ENCODE results near the gene TRIO.
"Not testable (repeated sequence)": the region's sequence is repeated elsewhere in the genome, so short reads cannot be mapped to it uniquely, and the experiment has no call there.

Gene TRIO

GRCh38 chr5:14142827-14143545, at the start of gene TRIO:
TSS of gene TRIO (plus strand) at chr5:14143342. CDS start at chr5:14143726, 384 bp downstream.
- peaks cover 30% of the 10 kb centered on the region for H3K4me1 ChIP-seq (ENCODE audit: insufficient read depth, low read length)
- peak within 1 kb of the TSS; percentile 86 to 98 for H3K4me3 ChIP-seq (ENCODE audit: low read depth in 1 of 2, low read length in 2 of 2)
- H3K9ac ChIP-seq (ENCODE audit: low read length): peak within 1 kb of the TSS; percentile 91
- no peaks in the 10 kb centered on the region for H3K9me3 ChIP-seq (ENCODE audit: low read length)
- no peaks in the 10 kb centered on the region for H3K27me3 ChIP-seq (ENCODE audit: control insufficient read depth in 1 of 2, insufficient read depth in 2 of 2, low read length in 2 of 2)
- no peaks in the 10 kb centered on the region for H3K36me3 ChIP-seq (ENCODE audit: insufficient read depth, low read length)
- peak within 1 kb of the TSS; percentile 95 for H3K27ac ChIP-seq (ENCODE audit: low read depth, low read length)

GRCh38 chr5:14097380-14097779, 45.8 kb upstream of the TRIO start:
- not testable (repeated sequence) for H3K27me3 ChIP-seq (ENCODE audit: control insufficient read depth in 1 of 2, insufficient read depth in 2 of 2, low read length in 2 of 2); H3K4me1 ChIP-seq (ENCODE audit: insufficient read depth, low read length)

GRCh38 chr5:14097998-14098471, 45.1 kb upstream of the TRIO start:
- Histone ChIP-seq H3K9me3 (ENCODE audit: low read length) (no peaks in the 10 kb centered on the region), H3K27me3 (ENCODE audit: control insufficient read depth in 1 of 2, insufficient read depth in 2 of 2, low read length in 2 of 2) (no peaks in the 10 kb centered on the region), H3K36me3 (ENCODE audit: insufficient read depth, low read length) (no peaks in the 10 kb centered on the region), H3K4me1 (ENCODE audit: insufficient read depth, low read length) (no peaks in the 10 kb centered on the region), H3K4me3 (ENCODE audit: low read depth in 1 of 2, low read length in 2 of 2) (no peak overlapping the region), H3K9ac (ENCODE audit: low read length) (no peak overlapping the region), H3K27ac (ENCODE audit: low read depth, low read length) (no peak overlapping the region)

More at GRCh38 chr5:14097380-14097779, 45.8 kb upstream of the TRIO start:
- not testable (repeated sequence) for H3K27ac ChIP-seq (ENCODE audit: low read depth, low read length); H3K9ac ChIP-seq (ENCODE audit: low read length); H3K36me3 ChIP-seq (ENCODE audit: insufficient read depth, low read length); H3K9me3 ChIP-seq (ENCODE audit: low read length); H3K4me3 ChIP-seq (ENCODE audit: low read depth in 1 of 2, low read length in 2 of 2)

GRCh38 chr5:14100281-14100680, 42.9 kb upstream of the TRIO start:
- Histone ChIP-seq H3K27me3 (ENCODE audit: control insufficient read depth in 1 of 2, insufficient read depth in 2 of 2, low read length in 2 of 2) (no peaks in the 10 kb centered on the region), H3K9me3 (ENCODE audit: low read length) (no peaks in the 10 kb centered on the region), H3K4me1 (ENCODE audit: insufficient read depth, low read length) (no peaks in the 10 kb centered on the region), H3K27ac (ENCODE audit: low read depth, low read length) (no peak overlapping the region), H3K4me3 (ENCODE audit: low read depth in 1 of 2, low read length in 2 of 2) (no peak overlapping the region), H3K9ac (ENCODE audit: low read length) (no peak overlapping the region), H3K36me3 (ENCODE audit: insufficient read depth, low read length) (no peaks in the 10 kb centered on the region)

GRCh38 chr5:14101922-14102321, 41.2 kb upstream of the TRIO start:
- Histone ChIP-seq H3K36me3 (ENCODE audit: insufficient read depth, low read length) (no peaks in the 10 kb centered on the region), H3K4me3 (ENCODE audit: low read depth in 1 of 2, low read length in 2 of 2) (no peak overlapping the region), H3K27ac (ENCODE audit: low read depth, low read length) (no peak overlapping the region), H3K4me1 (ENCODE audit: insufficient read depth, low read length) (no peaks in the 10 kb centered on the region), H3K9ac (ENCODE audit: low read length) (no peak overlapping the region), H3K27me3 (ENCODE audit: control insufficient read depth in 1 of 2, insufficient read depth in 2 of 2, low read length in 2 of 2) (no peaks in the 10 kb centered on the region), H3K9me3 (ENCODE audit: low read length) (no peaks in the 10 kb centered on the region)

GRCh38 chr5:14102666-14103065, 40.5 kb upstream of the TRIO start:
- no peaks in the 10 kb centered on the region for H3K36me3 ChIP-seq (ENCODE audit: insufficient read depth, low read length)
- H3K27ac ChIP-seq (ENCODE audit: low read depth, low read length): no peak overlapping the region
- no peaks in the 10 kb centered on the region for H3K27me3 ChIP-seq (ENCODE audit: control insufficient read depth in 1 of 2, insufficient read depth in 2 of 2, low read length in 2 of 2)
- H3K9ac ChIP-seq (ENCODE audit: low read length): no peak overlapping the region
- H3K9me3 ChIP-seq (ENCODE audit: low read length): no peaks in the 10 kb centered on the region
- no peaks in the 10 kb centered on the region for H3K4me1 ChIP-seq (ENCODE audit: insufficient read depth, low read length)
- no peak overlapping the region for H3K4me3 ChIP-seq (ENCODE audit: low read depth in 1 of 2, low read length in 2 of 2)

GRCh38 chr5:14105718-14106410, 37.3 kb upstream of the TRIO start:
- H3K4me3 ChIP-seq (ENCODE audit: low read depth in 1 of 2, low read length in 2 of 2): no peak overlapping the region
- no peaks in the 10 kb centered on the region for H3K27me3 ChIP-seq (ENCODE audit: control insufficient read depth in 1 of 2, insufficient read depth in 2 of 2, low read length in 2 of 2)
- no peaks in the 10 kb centered on the region for H3K9me3 ChIP-seq (ENCODE audit: low read length)
- H3K4me1 ChIP-seq (ENCODE audit: insufficient read depth, low read length): peaks cover 4% of the 10 kb centered on the region
- H3K27ac ChIP-seq (ENCODE audit: low read depth, low read length): no peak overlapping the region
- no peak overlapping the region for H3K9ac ChIP-seq (ENCODE audit: low read length)
- no peaks in the 10 kb centered on the region for H3K36me3 ChIP-seq (ENCODE audit: insufficient read depth, low read length)

- no peak overlapping the region for H3K27ac ChIP-seq (ENCODE audit: low read depth, low read length)
- H3K36me3 ChIP-seq (ENCODE audit: insufficient read depth, low read length): no peaks in the 10 kb centered on the region
- H3K9me3 ChIP-seq (ENCODE audit: low read length): no peaks in the 10 kb centered on the region
- H3K4me1 ChIP-seq (ENCODE audit: insufficient read depth, low read length): peaks cover 4% of the 10 kb centered on the region
- H3K9ac ChIP-seq (ENCODE audit: low read length): no peak overlapping the region
- H3K27me3 ChIP-seq (ENCODE audit: control insufficient read depth in 1 of 2, insufficient read depth in 2 of 2, low read length in 2 of 2): no peaks in the 10 kb centered on the region
- no peak overlapping the region for H3K4me3 ChIP-seq (ENCODE audit: low read depth in 1 of 2, low read length in 2 of 2)
These were observed 35.6 kb upstream of the TRIO start for GRCh38 chr5:14107536-14107935.

- H3K4me3 ChIP-seq (ENCODE audit: low read depth in 1 of 2, low read length in 2 of 2): peak overlapping the region; percentile 7 to 24
- peaks cover 4% of the 10 kb centered on the region for H3K4me1 ChIP-seq (ENCODE audit: insufficient read depth, low read length)
- no peaks in the 10 kb centered on the region for H3K36me3 ChIP-seq (ENCODE audit: insufficient read depth, low read length)
- H3K27me3 ChIP-seq (ENCODE audit: control insufficient read depth in 1 of 2, insufficient read depth in 2 of 2, low read length in 2 of 2): no peaks in the 10 kb centered on the region
- no peak overlapping the region for H3K9ac ChIP-seq (ENCODE audit: low read length)
- no peaks in the 10 kb centered on the region for H3K9me3 ChIP-seq (ENCODE audit: low read length)
- no peak overlapping the region for H3K27ac ChIP-seq (ENCODE audit: low read depth, low read length)
These were observed 34.8 kb upstream of the TRIO start for GRCh38 chr5:14108170-14108996.

GRCh38 chr5:14109041-14109747, 33.9 kb upstream of the TRIO start:
- Histone ChIP-seq H3K27me3 (ENCODE audit: control insufficient read depth in 1 of 2, insufficient read depth in 2 of 2, low read length in 2 of 2) (no peaks in the 10 kb centered on the region), H3K36me3 (ENCODE audit: insufficient read depth, low read length) (no peaks in the 10 kb centered on the region), H3K4me3 (ENCODE audit: low read depth in 1 of 2, low read length in 2 of 2) (no peak overlapping the region), H3K9ac (ENCODE audit: low read length) (no peak overlapping the region), H3K27ac (ENCODE audit: low read depth, low read length) (no peak overlapping the region), H3K9me3 (ENCODE audit: low read length) (no peaks in the 10 kb centered on the region), H3K4me1 (ENCODE audit: insufficient read depth, low read length) (peaks cover 4% of the 10 kb centered on the region)

- Histone ChIP-seq H3K9me3 (ENCODE audit: low read length) (no peaks in the 10 kb centered on the region), H3K36me3 (ENCODE audit: insufficient read depth, low read length) (no peaks in the 10 kb centered on the region), H3K27me3 (ENCODE audit: control insufficient read depth in 1 of 2, insufficient read depth in 2 of 2, low read length in 2 of 2) (no peaks in the 10 kb centered on the region), H3K27ac (ENCODE audit: low read depth, low read length) (no peak overlapping the region), H3K9ac (ENCODE audit: low read length) (no peak overlapping the region), H3K4me1 (ENCODE audit: insufficient read depth, low read length) (peaks cover 4% of the 10 kb centered on the region), H3K4me3 (ENCODE audit: low read depth in 1 of 2, low read length in 2 of 2) (no peak overlapping the region)
These were observed 33.4 kb upstream of the TRIO start for GRCh38 chr5:14109771-14110170.

Data from muscle layer of colon (tissue), 2 donors.